ENCODE results near the gene PRR20B.
"Not testable (repeated sequence)": the region's sequence is repeated elsewhere in the genome, so short reads cannot be mapped to it uniquely, and the experiment has no call there.

PRR20B gene

GRCh38 chr13:57147188-57147587 lies at the start of gene PRR20B:
TSS of gene PRR20B (plus strand) at chr13:57147488. CDS start at chr13:57147875, 387 bp downstream.
- not testable (repeated sequence) for H3K79me2 ChIP-seq (ENCODE audit: control insufficient read depth, insufficient read depth, low read length, unreplicated experiment); H3K36me3 ChIP-seq (ENCODE audit: insufficient read depth, low read length); H3K27me3 ChIP-seq (ENCODE audit: insufficient read depth, low read length); H2AFZ ChIP-seq (ENCODE audit: low read length, unreplicated experiment); H3K4me3 ChIP-seq (ENCODE audit: low read depth, low read length); H3K27ac ChIP-seq (ENCODE audit: low read depth, low read length); H3K4me1 ChIP-seq (ENCODE audit: control insufficient read depth, insufficient read depth, low read length, unreplicated experiment)

GRCh38 chr13:57114945-57115344 lies 32.3 kb upstream of the PRR20B start:
- Histone ChIP-seq H3K4me3 (ENCODE audit: low read depth, low read length) (no peak overlapping the region), H3K79me2 (ENCODE audit: control insufficient read depth, insufficient read depth, low read length, unreplicated experiment) (no peaks in the 10 kb centered on the region), H3K36me3 (ENCODE audit: insufficient read depth, low read length) (no peaks in the 10 kb centered on the region), H3K27me3 (ENCODE audit: insufficient read depth, low read length) (no peaks in the 10 kb centered on the region), H3K27ac (ENCODE audit: low read depth, low read length) (no peak overlapping the region), H2AFZ (ENCODE audit: low read length, unreplicated experiment) (no peak overlapping the region), H3K4me1 (ENCODE audit: control insufficient read depth, insufficient read depth, low read length, unreplicated experiment) (no peaks in the 10 kb centered on the region)

- no peak overlapping the region for H2AFZ ChIP-seq (ENCODE audit: low read length, unreplicated experiment)
- no peaks in the 10 kb centered on the region for H3K36me3 ChIP-seq (ENCODE audit: insufficient read depth, low read length)
- no peak overlapping the region for H3K4me3 ChIP-seq (ENCODE audit: low read depth, low read length)
- H3K4me1 ChIP-seq (ENCODE audit: control insufficient read depth, insufficient read depth, low read length, unreplicated experiment): no peaks in the 10 kb centered on the region
- no peaks in the 10 kb centered on the region for H3K27me3 ChIP-seq (ENCODE audit: insufficient read depth, low read length)
- no peaks in the 10 kb centered on the region for H3K79me2 ChIP-seq (ENCODE audit: control insufficient read depth, insufficient read depth, low read length, unreplicated experiment)
- no peak overlapping the region for H3K27ac ChIP-seq (ENCODE audit: low read depth, low read length)
These were observed 23.6 kb upstream of the PRR20B start for GRCh38 chr13:57123681-57124080.

- Histone ChIP-seq H2AFZ (ENCODE audit: low read length, unreplicated experiment) (no peak overlapping the region), H3K4me3 (ENCODE audit: low read depth, low read length) (no peak overlapping the region), H3K36me3 (ENCODE audit: insufficient read depth, low read length) (no peaks in the 10 kb centered on the region), H3K27me3 (ENCODE audit: insufficient read depth, low read length) (no peaks in the 10 kb centered on the region), H3K4me1 (ENCODE audit: control insufficient read depth, insufficient read depth, low read length, unreplicated experiment) (no peaks in the 10 kb centered on the region), H3K79me2 (ENCODE audit: control insufficient read depth, insufficient read depth, low read length, unreplicated experiment) (no peaks in the 10 kb centered on the region), H3K27ac (ENCODE audit: low read depth, low read length) (no peak overlapping the region)
These were observed 18.4 kb upstream of the PRR20B start for GRCh38 chr13:57128909-57129308.

GRCh38 chr13:57136093-57136492 lies 11.2 kb upstream of the PRR20B start:
- Histone ChIP-seq H3K27ac (ENCODE audit: low read depth, low read length) (no peak overlapping the region), H3K36me3 (ENCODE audit: insufficient read depth, low read length) (no peaks in the 10 kb centered on the region), H3K79me2 (ENCODE audit: control insufficient read depth, insufficient read depth, low read length, unreplicated experiment) (no peaks in the 10 kb centered on the region), H2AFZ (ENCODE audit: low read length, unreplicated experiment) (no peak overlapping the region), H3K27me3 (ENCODE audit: insufficient read depth, low read length) (no peaks in the 10 kb centered on the region), H3K4me3 (ENCODE audit: low read depth, low read length) (no peak overlapping the region), H3K4me1 (ENCODE audit: control insufficient read depth, insufficient read depth, low read length, unreplicated experiment) (no peaks in the 10 kb centered on the region)

GRCh38 chr13:57137585-57137984 lies 9.7 kb upstream of the PRR20B start:
- no peaks in the 10 kb centered on the region for H3K27me3 ChIP-seq (ENCODE audit: insufficient read depth, low read length)
- no peak overlapping the region for H3K27ac ChIP-seq (ENCODE audit: low read depth, low read length)
- H3K4me3 ChIP-seq (ENCODE audit: low read depth, low read length): no peak overlapping the region
- H3K79me2 ChIP-seq (ENCODE audit: control insufficient read depth, insufficient read depth, low read length, unreplicated experiment): no peaks in the 10 kb centered on the region
- H3K36me3 ChIP-seq (ENCODE audit: insufficient read depth, low read length): no peaks in the 10 kb centered on the region
- H2AFZ ChIP-seq (ENCODE audit: low read length, unreplicated experiment): no peak overlapping the region
- H3K4me1 ChIP-seq (ENCODE audit: control insufficient read depth, insufficient read depth, low read length, unreplicated experiment): no peaks in the 10 kb centered on the region

GRCh38 chr13:57138988-57139387 lies 8.3 kb upstream of the PRR20B start:
- no peaks in the 10 kb centered on the region for H3K36me3 ChIP-seq (ENCODE audit: insufficient read depth, low read length)
- no peaks in the 10 kb centered on the region for H3K4me1 ChIP-seq (ENCODE audit: control insufficient read depth, insufficient read depth, low read length, unreplicated experiment)
- no peaks in the 10 kb centered on the region for H3K79me2 ChIP-seq (ENCODE audit: control insufficient read depth, insufficient read depth, low read length, unreplicated experiment)
- H2AFZ ChIP-seq (ENCODE audit: low read length, unreplicated experiment): no peak overlapping the region
- H3K27me3 ChIP-seq (ENCODE audit: insufficient read depth, low read length): no peaks in the 10 kb centered on the region
- H3K4me3 ChIP-seq (ENCODE audit: low read depth, low read length): no peak overlapping the region
- H3K27ac ChIP-seq (ENCODE audit: low read depth, low read length): no peak overlapping the region

GRCh38 chr13:57139781-57140180 lies 7.5 kb upstream of the PRR20B start:
- H3K79me2 ChIP-seq (ENCODE audit: control insufficient read depth, insufficient read depth, low read length, unreplicated experiment); H3K4me3 ChIP-seq (ENCODE audit: low read depth, low read length); H2AFZ ChIP-seq (ENCODE audit: low read length, unreplicated experiment); H3K36me3 ChIP-seq (ENCODE audit: insufficient read depth, low read length); H3K27me3 ChIP-seq (ENCODE audit: insufficient read depth, low read length); H3K4me1 ChIP-seq (ENCODE audit: control insufficient read depth, insufficient read depth, low read length, unreplicated experiment); H3K27ac ChIP-seq (ENCODE audit: low read depth, low read length): not testable (repeated sequence)

- not testable (repeated sequence) for H3K27me3 ChIP-seq (ENCODE audit: insufficient read depth, low read length); H2AFZ ChIP-seq (ENCODE audit: low read length, unreplicated experiment); H3K4me3 ChIP-seq (ENCODE audit: low read depth, low read length); H3K36me3 ChIP-seq (ENCODE audit: insufficient read depth, low read length); H3K79me2 ChIP-seq (ENCODE audit: control insufficient read depth, insufficient read depth, low read length, unreplicated experiment); H3K27ac ChIP-seq (ENCODE audit: low read depth, low read length); H3K4me1 ChIP-seq (ENCODE audit: control insufficient read depth, insufficient read depth, low read length, unreplicated experiment)
These were observed 6.9 kb upstream of the PRR20B start, which contains the start of gene PRR20A for GRCh38 chr13:57140235-57140968. TSS of gene PRR20A (plus strand) at chr13:57140918. CDS start at chr13:57141305, 387 bp downstream.

GRCh38 chr13:57148106-57148505 lies 818 bp downstream of the PRR20B start:
- H3K4me3 ChIP-seq (ENCODE audit: low read depth, low read length); H3K4me1 ChIP-seq (ENCODE audit: control insufficient read depth, insufficient read depth, low read length, unreplicated experiment); H3K27me3 ChIP-seq (ENCODE audit: insufficient read depth, low read length); H3K36me3 ChIP-seq (ENCODE audit: insufficient read depth, low read length); H2AFZ ChIP-seq (ENCODE audit: low read length, unreplicated experiment); H3K79me2 ChIP-seq (ENCODE audit: control insufficient read depth, insufficient read depth, low read length, unreplicated experiment); H3K27ac ChIP-seq (ENCODE audit: low read depth, low read length): not testable (repeated sequence)

- H3K4me3 ChIP-seq (ENCODE audit: low read depth, low read length); H3K79me2 ChIP-seq (ENCODE audit: control insufficient read depth, insufficient read depth, low read length, unreplicated experiment); H3K27ac ChIP-seq (ENCODE audit: low read depth, low read length); H3K27me3 ChIP-seq (ENCODE audit: insufficient read depth, low read length); H3K4me1 ChIP-seq (ENCODE audit: control insufficient read depth, insufficient read depth, low read length, unreplicated experiment); H3K36me3 ChIP-seq (ENCODE audit: insufficient read depth, low read length); H2AFZ ChIP-seq (ENCODE audit: low read length, unreplicated experiment): not testable (repeated sequence)
These were observed 6.5 kb downstream of the PRR20B start, which contains the start of gene PRR20C for GRCh38 chr13:57153761-57154160. TSS of gene PRR20C (plus strand) at chr13:57154061. CDS start at chr13:57154448, 387 bp downstream.
